ENCODE results near the gene NEUROG1. TPM values are rescaled to one million over a fixed set of nuclear protein-coding genes. Genes with fewer than 3 reads are reported as not detected.

Gene NEUROG1
- total and polyA plus RNA-seq, 2 of the 13 experiments (the other 11 are each of a cell fraction or from before 2014, with no cell fraction given): not detected

- TF ChIP-seq ZNF17 (CRISPR knock-in tag; IDR thresholded peaks at IDR 0.05): no peak
- TF ChIP-seq RFX5 (IDR thresholded peaks at IDR 0.05; ENCODE audit: low read depth, low read length): no peak
- TF ChIP-seq SRY (CRISPR knock-in tag; IDR thresholded peaks at IDR 0.05): no peak
- no peak for TF ChIP-seq ZNF546 (CRISPR knock-in tag; conservative IDR thresholded peaks at IDR 0.05)
- TF ChIP-seq ZMYM3 (CRISPR knock-in tag; IDR thresholded peaks at IDR 0.05): no peak
- no peak for TF ChIP-seq ZNF605 (CRISPR knock-in tag; IDR thresholded peaks at IDR 0.05)
- no peak for TF ChIP-seq ZBTB38 (CRISPR knock-in tag; IDR thresholded peaks at IDR 0.05)
- TF ChIP-seq, protein P1, sequence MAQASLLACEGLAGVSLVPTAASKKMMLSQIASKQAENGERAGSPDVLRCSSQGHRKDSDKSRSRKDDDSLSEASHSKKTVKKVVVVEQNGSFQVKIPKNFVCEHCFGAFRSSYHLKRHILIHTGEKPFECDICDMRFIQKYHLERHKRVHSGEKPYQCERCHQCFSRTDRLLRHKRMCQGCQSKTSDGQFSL (CRISPR knock-in tag; IDR thresholded peaks at IDR 0.05): no peak
- TF ChIP-seq ZNF687 (CRISPR knock-in tag; IDR thresholded peaks at IDR 0.05): peak; percentile 54; the same call in 1 of the 2 replicates
- no peak for TF ChIP-seq NFYC (CRISPR knock-in tag; IDR thresholded peaks at IDR 0.05)
- no peak for TF ChIP-seq TP53 (CRISPR knock-in tag; conservative IDR thresholded peaks at IDR 0.05)
- TF ChIP-seq NFIB (CRISPR knock-in tag; IDR thresholded peaks at IDR 0.05; ENCODE audit: borderline replicate concordance): no peak
- TF ChIP-seq ZC3H4 (CRISPR knock-in tag; IDR thresholded peaks at IDR 0.05; ENCODE audit: borderline replicate concordance): no peak
- TF ChIP-seq FOXA1 (IDR thresholded peaks at IDR 0.05): no peak
- peak; percentile 80 for TF ChIP-seq FOXA1 (CRISPR knock-in tag; IDR thresholded peaks at IDR 0.05)
- no peak for TF ChIP-seq ZNF138 (CRISPR knock-in tag; IDR thresholded peaks at IDR 0.05; ENCODE audit: low read depth)
- TF ChIP-seq PREB (CRISPR knock-in tag; IDR thresholded peaks at IDR 0.05): no peak
- TF ChIP-seq EZH2 (conservative IDR thresholded peaks at IDR 0.05; ENCODE audit: low read depth, low read length): no peak
- no peak for TF ChIP-seq HDAC1 (CRISPR knock-in tag; IDR thresholded peaks at IDR 0.05)
- peak; percentile 41; the same call in 1 of the 2 replicates for TF ChIP-seq MEIS1 (CRISPR knock-in tag; IDR thresholded peaks at IDR 0.05; ENCODE audit: borderline replicate concordance)
- TF ChIP-seq ZNF704 (CRISPR knock-in tag; IDR thresholded peaks at IDR 0.05; ENCODE audit: borderline replicate concordance): no peak
- TF ChIP-seq ADNP (CRISPR knock-in tag; IDR thresholded peaks at IDR 0.05): no peak
- no peak for TF ChIP-seq ZNF234 (CRISPR knock-in tag; conservative IDR thresholded peaks at IDR 0.05)
- peak; percentile 57 for TF ChIP-seq RBM39 (IDR thresholded peaks at IDR 0.05; ENCODE audit: low read depth, low read length, poor library complexity, severe bottlenecking)
- TF ChIP-seq RNF2 (conservative IDR thresholded peaks at IDR 0.05; ENCODE audit: low read depth): no peak
- TF ChIP-seq ELF4 (CRISPR knock-in tag; IDR thresholded peaks at IDR 0.05; ENCODE audit: borderline replicate concordance): no peak
Measured at GRCh38 chr5:135491552-135492318, 44.0 kb downstream of the NEUROG1 start (continued).
